ENCODE results near the gene FBXW10.
"Not testable (repeated sequence)": the region's sequence is repeated elsewhere in the genome, so short reads cannot be mapped to it uniquely, and the experiment has no call there.

GRCh38 chr17:18755969-18756368 lies 12.1 kb downstream of the FBXW10 start:
- not testable (repeated sequence) for TF ChIP-seq CTCF (IDR thresholded peaks at IDR 0.05; ENCODE audit: low read depth, low read length); EZH2phosphoT487 (IDR thresholded peaks at IDR 0.05; ENCODE audit: low read depth)
